Adrenal gland (tissue), 12 donors: ENCODE data around the gene HBP1. TPM values are rescaled to one million over a fixed set of nuclear protein-coding genes. Genes with fewer than 3 reads are reported as not detected.
"Not testable (repeated sequence)": the region's sequence is repeated elsewhere in the genome, so short reads cannot be mapped to it uniquely, and the experiment has no call there.

Experiments used
- DNase-seq, 7 donors: peaks; one replicate each; pipeline ENCODE4 v3.0.0-alpha.2; 2019 to 2020
- H3K27ac ChIP-seq, 5 donors: fragments of 200-600 bp; sonication (generic) in 4 of 5; 1 replicate in 3 of 5; 2 replicates in 2 of 5; pipeline versions ENCODE4 v1.5.1 to v1.8.0; 2016 to 2020; ENCODE audit warnings: mild to moderate bottlenecking in 1 of 5
- H3K27me3 ChIP-seq: fragments of 200-600 bp; 2 replicates; pipeline ENCODE4 v1.8.0; 2021
- H3K36me3 ChIP-seq, 2 donors: fragments of 200-600 bp; replicated peaks in 1 of 2; 1 replicate in 1 of 2; 2 replicates in 1 of 2; pipeline versions ENCODE4 v1.5.1 to v1.8.0; 2018 to 2022
- H3K4me1 ChIP-seq, 2 donors: fragments of 200-600 bp; replicated peaks in 1 of 2; 1 replicate in 1 of 2; 2 replicates in 1 of 2; pipeline versions ENCODE4 v1.5.1 to v1.8.0; 2018 to 2021
- H3K4me3 ChIP-seq, 4 donors: fragments of 200-600 bp; sonication (generic) in 3 of 4; one replicate each; pipeline ENCODE4 v1.5.1; 2016 to 2018
- H3K9me3 ChIP-seq, 3 donors: fragments of 200-600 bp; sonication (generic) in 1 of 3; replicated peaks in 1 of 3; 1 replicate in 2 of 3; 2 replicates in 1 of 3; pipeline versions ENCODE4 v1.5.1 to v1.8.0; 2016 to 2021
- CTCF ChIP-seq, 6 experiments: fragments of 450-650 bp in 4 of 6; fragments of 200-600 bp in 2 of 6; sonication (generic) in 1 of 6; IDR thresholded peaks; 1 replicate in 5 of 6; 2 replicates in 1 of 6; pipeline versions ENCODE4 v1.5.1 to v1.8.0; 2016 to 2021; ENCODE audit warnings: antibody characterized with exemption in 6 of 6, mild to moderate bottlenecking in 2 of 6, moderate library complexity in 1 of 6
- POLR2A ChIP-seq, 2 donors: fragments of 450-650 bp; IDR thresholded peaks; one replicate each; pipeline ENCODE4 v1.6.1; 2017; ENCODE audit warnings: antibody characterized with exemption in 2 of 2, mild to moderate bottlenecking in 2 of 2, moderate library complexity in 1 of 2
- WGBS, 4 donors: extraction: QIAGEN DNeasy Blood & Tissue Kit in 2 of 4; methylation state at CpG; one replicate each; pipeline versions ENCODE4 v1.1.5 to v1.1.7; 2013 to 2017; 5-methylcytosine and 5-hydroxymethylcytosine counted together
- intact Hi-C, 2 donors: fragments of 100-400 bp; cut with DNase I; formaldehyde crosslinking; loops; one replicate each; pipeline versions ENCODE4 v1.14.1 to v1.15.0; 2022 to 2023
- polyA plus RNA-seq, 3 donors: library from polyadenylated mRNA; stranded (reverse); fragments of 200-250 nt in 2 of 3; fragments of 350-450 nt in 1 of 3; fragmentation: Illumina TruSeq in 1 of 3; extraction: RNeasy Lipid Tissue Mini Kit (QIAGEN cat#74804) in 1 of 3; gene quantifications; one replicate each; pipeline ENCODE4 v1.2.3, GENCODE V29; 2013 to 2014
- total RNA-seq, 9 donors: library from RNA; depleted of rRNA in 4 of 9; stranded (reverse); fragments of >200 nt in 4 of 9; fragments of 120-200 nt in 1 of 9; fragmentation: NEBNext Ultra II Directional in 1 of 9; extraction: Animal tissue kit (Norgen Biotek cat#: 25700) in 1 of 9; gene quantifications; one replicate each; pipeline versions ENCODE4 v1.1.0 to v1.2.4, GENCODE V29; 2013 to 2023
- donor health status: healthy with polysubstance abuse.
- donor health status: Bipolar disorder and iron deficiency.
- donor health status: DM: yes; HTN: yes; CAD: no.
- donor health status: DM: no; HTN: no; CAD: no.
- donor health status: DM: no; HTN: no; CAD: no.
- donor health status: DM: yes; HTN: yes; CAD: no.

The HBP1 gene
- total and polyA plus RNA-seq, 12 donors: 36.2 to 158 (median 84.7) TPM

- H3K36me3 ChIP-seq: no peaks in the 10 kb centered on the region
- TF ChIP-seq POLR2A (IDR thresholded peaks at IDR 0.05) (no peak), CTCF (IDR thresholded peaks at IDR 0.05) (no peak)
- no peak for DNase-seq
- H3K4me3 ChIP-seq: no peak overlapping the region
- no peak overlapping the region for H3K27ac ChIP-seq
- peaks cover 0 to 7% (median 5%) of the 10 kb centered on the region in 3 donors for H3K9me3 ChIP-seq
- H3K27me3 ChIP-seq: no peaks in the 10 kb centered on the region
- intact Hi-C loops: loop anchor here in 1 of 2 donors (10.0 kb wide), 1 partner anchor 661 kb away; no protein-coding TSS in a partner anchor
- H3K4me1 ChIP-seq: no peaks in the 10 kb centered on the region
Measured at GRCh38 chr7:107213945-107214344, 45.1 kb downstream of the HBP1 start.

GRCh38 chr7:107219563-107220244 lies 50.9 kb downstream of the HBP1 start:
- WGBS, 4 donors: 85 to 92% (median 86%) methylated on average over 2 of the region's 2 CpGs
- DNase-seq: no peak
- H3K27me3 ChIP-seq: no peaks in the 10 kb centered on the region
- no peaks in the 10 kb centered on the region for H3K4me1 ChIP-seq
- no peak overlapping the region for H3K4me3 ChIP-seq
- no peak overlapping the region for H3K27ac ChIP-seq
- TF ChIP-seq POLR2A (IDR thresholded peaks at IDR 0.05) (no peak), CTCF (IDR thresholded peaks at IDR 0.05) (no peak)
- no peaks in the 10 kb centered on the region for H3K36me3 ChIP-seq
- H3K9me3 ChIP-seq: peaks cover 0 to 7% (median 0%) of the 10 kb centered on the region in 3 donors
- intact Hi-C loops: loop anchor here in 1 of 2 donors (10.0 kb wide), 1 partner anchor 655 kb away; no protein-coding TSS in a partner anchor

- H3K27ac ChIP-seq: no peak overlapping the region
- 88 to 96% (median 94%) methylated on average over 5 of the region's 5 CpGs for WGBS, 4 donors
- no peak overlapping the region for H3K4me3 ChIP-seq
- no peaks in the 10 kb centered on the region for H3K27me3 ChIP-seq
- DNase-seq: no peak
- peaks cover 0 to 7% (median 0%) of the 10 kb centered on the region in 3 donors for H3K9me3 ChIP-seq
- intact Hi-C loops: no loop called here
- H3K36me3 ChIP-seq: no peaks in the 10 kb centered on the region
- TF ChIP-seq CTCF (IDR thresholded peaks at IDR 0.05): no peak
- TF ChIP-seq POLR2A (IDR thresholded peaks at IDR 0.05): no peak
- no peaks in the 10 kb centered on the region for H3K4me1 ChIP-seq
Measured at GRCh38 chr7:107220356-107220755, 51.6 kb downstream of the HBP1 start.

DNA sequence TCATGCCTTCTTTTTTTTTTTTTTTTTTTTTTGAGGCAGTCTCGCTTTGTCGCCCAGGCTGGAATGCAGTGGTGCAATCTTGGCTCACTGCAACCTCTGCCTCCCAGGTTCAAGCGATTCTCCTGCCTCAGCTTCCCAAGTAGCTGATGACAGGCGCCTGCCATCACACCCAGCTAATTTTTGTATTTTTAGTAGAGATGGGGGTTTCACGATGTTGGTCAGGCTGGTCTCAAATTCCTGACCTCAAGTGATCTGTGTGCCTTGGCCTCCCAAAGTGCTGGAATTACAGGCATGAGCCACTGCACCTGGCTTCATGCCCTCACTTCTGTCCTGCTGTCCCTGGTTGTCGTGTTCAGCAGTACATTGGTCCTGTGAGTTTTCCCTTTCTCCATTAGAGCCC lies 52.0 kb downstream of the HBP1 start:
- 94 to 100% (median 96%) methylated on average over 5 to 6 of the region's 6 CpGs for WGBS, 4 donors
- H3K27ac ChIP-seq, H3K4me1 ChIP-seq, H3K27me3 ChIP-seq, DNase-seq, H3K36me3 ChIP-seq, H3K9me3 ChIP-seq, H3K4me3 ChIP-seq, intact Hi-C loops: not testable (repeated sequence)
